Liver (tissue), 9 donors: ENCODE data around the gene SEC31B. TPM values are rescaled to one million over a fixed set of nuclear protein-coding genes. Genes with fewer than 3 reads are reported as not detected.

Source experiments
- DNase-seq: peaks from one replicate; pipeline ENCODE4 v3.0.0-alpha.2; 2017; ENCODE audit warnings: low spot score
- H3K27ac ChIP-seq, 2 donors: one replicate each; pipeline ENCODE4 v1.7.0; 2013; ENCODE audit warnings: inconsistent platforms in 2 of 2, low read length in 2 of 2, control low read depth in 1 of 2, low read depth in 1 of 2, mild to moderate bottlenecking in 1 of 2
- H3K27me3 ChIP-seq, 4 donors: one replicate each; pipeline versions ENCODE4 v1.6.1 to v1.7.0; 2013; ENCODE audit warnings: low read length in 3 of 4, inconsistent platforms in 1 of 4, mild to moderate bottlenecking in 1 of 4, moderate library complexity in 1 of 4; ENCODE audit not compliant: control insufficient read depth in 4 of 4, insufficient read depth in 4 of 4
- H3K36me3 ChIP-seq, 4 donors: one replicate each; pipeline versions ENCODE4 v1.6.1 to v1.7.0; 2013; ENCODE audit warnings: low read length in 3 of 4, mild to moderate bottlenecking in 3 of 4, low read depth in 1 of 4, moderate library complexity in 1 of 4; ENCODE audit not compliant: control insufficient read depth in 4 of 4, insufficient read depth in 3 of 4
- H3K4me1 ChIP-seq, 4 donors: one replicate each; pipeline versions ENCODE4 v1.6.1 to v1.7.0; 2013; ENCODE audit warnings: low read length in 3 of 4, mild to moderate bottlenecking in 3 of 4, moderate library complexity in 1 of 4; ENCODE audit not compliant: control insufficient read depth in 4 of 4, insufficient read depth in 4 of 4
- H3K4me3 ChIP-seq, 3 donors: one replicate each; pipeline versions ENCODE4 v1.6.1 to v1.7.0; 2013; ENCODE audit warnings: low read length in 3 of 3, control low read depth in 1 of 3, low read depth in 1 of 3, mild to moderate bottlenecking in 1 of 3
- H3K9ac ChIP-seq, 2 donors: one replicate each; pipeline ENCODE4 v1.7.0; 2013; ENCODE audit warnings: low read length in 2 of 2, mild to moderate bottlenecking in 2 of 2, moderate library complexity in 2 of 2, control low read depth in 1 of 2, low read depth in 1 of 2
- H3K9me3 ChIP-seq, 4 donors: one replicate each; pipeline versions ENCODE4 v1.6.1 to v1.7.0; 2013; ENCODE audit warnings: low read length in 3 of 4; ENCODE audit not compliant: control insufficient read depth in 4 of 4
- EGR1 ChIP-seq, 2 donors: IDR thresholded peaks; 2 replicates each; pipeline ENCODE4 v1.6.1; 2016 to 2018; ENCODE audit warnings: antibody characterized with exemption in 2 of 2, low read depth in 2 of 2
- FOXA1 ChIP-seq: IDR thresholded peaks from 2 replicates; pipeline ENCODE4 v1.6.1; 2016; ENCODE audit warnings: antibody characterized with exemption
- FOXA2 ChIP-seq: IDR thresholded peaks from 2 replicates; pipeline ENCODE4 v1.6.1; 2016; ENCODE audit warnings: antibody characterized with exemption
- GABPA ChIP-seq, 2 donors: IDR thresholded peaks in 1 of 2; conservative IDR thresholded peaks in 1 of 2; 2 replicates each; pipeline ENCODE4 v1.6.1; 2016; ENCODE audit warnings: antibody characterized with exemption in 2 of 2, mild to moderate bottlenecking in 1 of 2, moderate library complexity in 1 of 2
- HNF4A ChIP-seq, 2 donors: conservative IDR thresholded peaks; 2 replicates each; pipeline ENCODE4 v1.6.1; 2016; ENCODE audit warnings: antibody characterized with exemption in 2 of 2, mild to moderate bottlenecking in 2 of 2
- HNF4G ChIP-seq: IDR thresholded peaks from 2 replicates; pipeline ENCODE4 v1.6.1; 2016; ENCODE audit warnings: antibody characterized with exemption
- JUND ChIP-seq, 2 donors: IDR thresholded peaks; 2 replicates each; pipeline ENCODE4 v1.6.1; 2016; ENCODE audit warnings: antibody characterized with exemption in 2 of 2
- NR2F2 ChIP-seq: IDR thresholded peaks from 2 replicates; pipeline ENCODE4 v1.6.1; 2016; ENCODE audit warnings: antibody characterized with exemption
- RAD21 ChIP-seq, 2 donors: IDR thresholded peaks; 2 replicates each; pipeline ENCODE4 v1.6.1; 2016; ENCODE audit warnings: antibody characterized with exemption in 2 of 2, mild to moderate bottlenecking in 2 of 2
- RXRA ChIP-seq, 2 donors: IDR thresholded peaks; 2 replicates each; pipeline ENCODE4 v1.6.1; 2017 to 2018; ENCODE audit warnings: antibody characterized with exemption in 2 of 2, mild to moderate bottlenecking in 1 of 2
- TAF1 ChIP-seq: conservative IDR thresholded peaks from 2 replicates; pipeline ENCODE4 v1.6.1; 2016; ENCODE audit warnings: antibody characterized with exemption, mild to moderate bottlenecking
- YY1 ChIP-seq: IDR thresholded peaks from 2 replicates; pipeline ENCODE4 v1.6.1; 2016; ENCODE audit warnings: antibody characterized with exemption, mild to moderate bottlenecking
- WGBS: extraction: QIAGEN DNeasy Blood & Tissue Kit; methylation state at CpG from one replicate; pipeline ENCODE4 v1.1.7; 2013; 5-methylcytosine and 5-hydroxymethylcytosine counted together
- polyA plus RNA-seq, 2 donors: library from polyadenylated mRNA; stranded (reverse) in 1 of 2; unstranded in 1 of 2; fragments of 200-250 nt in 1 of 2; fragments of >200 nt in 1 of 2; fragmentation: Nextera tagmentation in 1 of 2; extraction: Ambion mirVana in 1 of 2; gene quantifications; one replicate each; pipeline versions ENCODE4 v1.2.1 to v1.2.3, GENCODE V29; 2013 to 2015
- total RNA-seq, 2 donors: library from RNA; depleted of rRNA; stranded (reverse); fragments of >200 nt; gene quantifications; one replicate each; pipeline ENCODE4 v1.2.3, GENCODE V29; 2014
- TF ChIP-seq, protein P1 (sequence below): IDR thresholded peaks from 2 replicates; pipeline ENCODE4 v1.6.1; 2016; ENCODE audit warnings: antibody characterized with exemption
- TF ChIP-seq, protein P2 (sequence below): fragments of 150-350 bp; IDR thresholded peaks from 2 replicates; pipeline ENCODE4 v1.5.1; 2017; ENCODE audit warnings: improper control_type of control experiment, low read depth, low read length; ENCODE audit not compliant: missing input control
- TF ChIP-seq, protein P3 (sequence below): IDR thresholded peaks from 2 replicates; pipeline ENCODE4 v1.6.1; 2016; ENCODE audit warnings: antibody characterized with exemption
- donor health status: healthy.
- donor health status: healthy.
- donor health status: healthy.
- donor health status: healthy.
- donor health status: healthy.

SEC31B gene
- total and polyA plus RNA-seq, 4 donors = 1.3 to 6.6 (median 3.8) TPM

DNA sequence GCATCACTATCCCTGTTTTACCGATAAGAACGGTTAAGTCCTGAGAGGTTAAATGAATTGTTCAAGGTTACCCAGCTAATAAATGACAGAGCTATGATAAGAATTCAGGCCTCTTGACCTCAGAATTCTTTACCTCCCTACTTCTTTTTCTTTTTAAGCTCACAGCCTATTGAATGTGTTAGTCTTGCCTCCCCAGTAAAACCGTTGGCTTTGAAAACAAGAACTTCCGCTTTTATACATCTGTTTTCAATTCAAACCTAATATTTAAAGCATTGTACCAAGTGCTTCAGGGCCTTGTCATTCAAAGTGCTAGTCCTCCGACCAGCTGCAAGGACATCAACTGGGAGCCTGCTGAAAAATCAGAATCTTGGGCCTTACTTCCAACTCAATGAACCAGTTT, 15.6 kb downstream of the SEC31B start:
- no peaks in the 10 kb centered on the region for H3K4me1 ChIP-seq
- no peaks in the 10 kb centered on the region for H3K9me3 ChIP-seq
- H3K27ac ChIP-seq = no peak overlapping the region
- TF ChIP-seq TAF1 = no peak
- TF ChIP-seq GABPA (IDR thresholded peaks at IDR 0.05 in 1 of 2, conservative IDR thresholded peaks at IDR 0.05 in 1 of 2) = no peak
- no peak for TF ChIP-seq RAD21 (IDR thresholded peaks at IDR 0.05)
- TF ChIP-seq, protein P1, sequence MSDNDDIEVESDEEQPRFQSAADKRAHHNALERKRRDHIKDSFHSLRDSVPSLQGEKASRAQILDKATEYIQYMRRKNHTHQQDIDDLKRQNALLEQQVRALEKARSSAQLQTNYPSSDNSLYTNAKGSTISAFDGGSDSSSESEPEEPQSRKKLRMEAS = no peak
- TF ChIP-seq EGR1 (IDR thresholded peaks at IDR 0.05; ENCODE audit: low read depth in 2 of 2) = no peak
- TF ChIP-seq YY1 = no peak
- TF ChIP-seq FOXA1 = no peak
- TF ChIP-seq RXRA (IDR thresholded peaks at IDR 0.05) = no peak
- TF ChIP-seq HNF4A (conservative IDR thresholded peaks at IDR 0.05) = no peak
- TF ChIP-seq NR2F2 = no peak
- TF ChIP-seq FOXA2 = no peak
- TF ChIP-seq JUND (IDR thresholded peaks at IDR 0.05) = no peak
- no peak overlapping the region for H3K9ac ChIP-seq
- peaks cover 3 to 29% (median 17%) of the 10 kb centered on the region in 4 donors for H3K36me3 ChIP-seq
- H3K4me3 ChIP-seq = no peak overlapping the region
- WGBS = 90% methylated on average over 5 of the region's 5 CpGs
- no peaks in the 10 kb centered on the region for H3K27me3 ChIP-seq
- no peak for DNase-seq

DNA sequence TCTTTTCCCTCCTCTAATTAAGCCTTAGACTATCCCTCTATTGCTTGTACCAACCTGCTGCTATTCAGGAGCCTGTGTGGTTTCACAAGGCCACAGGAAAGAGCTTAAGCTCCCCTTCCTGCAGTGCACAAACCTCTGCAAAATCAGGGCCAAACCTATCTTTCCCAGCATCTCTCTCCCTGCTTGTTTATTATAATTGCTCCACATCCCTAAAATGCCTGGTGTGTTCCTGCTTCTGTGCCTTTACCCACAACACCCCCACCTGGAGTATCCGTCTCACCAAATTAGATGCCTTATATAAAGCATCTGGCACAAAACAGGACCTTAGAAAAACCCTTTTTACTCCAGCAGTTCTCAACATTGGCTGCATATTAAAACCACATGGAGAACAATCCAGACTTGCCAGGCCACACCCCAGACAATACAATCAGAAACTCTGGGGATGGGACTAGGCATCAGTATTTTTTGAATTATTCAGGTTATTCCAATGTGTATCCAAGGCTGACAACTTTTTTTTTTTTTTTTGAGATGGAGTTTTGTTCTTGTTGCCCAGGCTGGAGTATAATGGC, 16.7 kb downstream of the SEC31B start:
- Histone ChIP-seq H3K9me3 (no peaks in the 10 kb centered on the region), H3K27ac (no peak overlapping the region), H3K9ac (no peak overlapping the region), H3K4me1 (no peaks in the 10 kb centered on the region), H3K36me3 (peaks cover 3 to 34% (median 18%) of the 10 kb centered on the region in 4 donors), H3K27me3 (no peaks in the 10 kb centered on the region), H3K4me3 (no peak overlapping the region)
- TF ChIP-seq, protein P1 = no peak
- TF ChIP-seq RAD21 (IDR thresholded peaks at IDR 0.05) = no peak
- TF ChIP-seq HNF4G = no peak
- no peak for TF ChIP-seq RXRA (IDR thresholded peaks at IDR 0.05)
- TF ChIP-seq EGR1 (IDR thresholded peaks at IDR 0.05; ENCODE audit: low read depth in 2 of 2) = no peak
- no peak for TF ChIP-seq NR2F2
- TF ChIP-seq, protein P2, sequence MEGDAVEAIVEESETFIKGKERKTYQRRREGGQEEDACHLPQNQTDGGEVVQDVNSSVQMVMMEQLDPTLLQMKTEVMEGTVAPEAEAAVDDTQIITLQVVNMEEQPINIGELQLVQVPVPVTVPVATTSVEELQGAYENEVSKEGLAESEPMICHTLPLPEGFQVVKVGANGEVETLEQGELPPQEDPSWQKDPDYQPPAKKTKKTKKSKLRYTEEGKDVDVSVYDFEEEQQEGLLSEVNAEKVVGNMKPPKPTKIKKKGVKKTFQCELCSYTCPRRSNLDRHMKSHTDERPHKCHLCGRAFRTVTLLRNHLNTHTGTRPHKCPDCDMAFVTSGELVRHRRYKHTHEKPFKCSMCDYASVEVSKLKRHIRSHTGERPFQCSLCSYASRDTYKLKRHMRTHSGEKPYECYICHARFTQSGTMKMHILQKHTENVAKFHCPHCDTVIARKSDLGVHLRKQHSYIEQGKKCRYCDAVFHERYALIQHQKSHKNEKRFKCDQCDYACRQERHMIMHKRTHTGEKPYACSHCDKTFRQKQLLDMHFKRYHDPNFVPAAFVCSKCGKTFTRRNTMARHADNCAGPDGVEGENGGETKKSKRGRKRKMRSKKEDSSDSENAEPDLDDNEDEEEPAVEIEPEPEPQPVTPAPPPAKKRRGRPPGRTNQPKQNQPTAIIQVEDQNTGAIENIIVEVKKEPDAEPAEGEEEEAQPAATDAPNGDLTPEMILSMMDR = no peak
- TF ChIP-seq TAF1 = no peak
- TF ChIP-seq JUND (IDR thresholded peaks at IDR 0.05) = no peak
- TF ChIP-seq YY1 = no peak
- TF ChIP-seq, protein P3, sequence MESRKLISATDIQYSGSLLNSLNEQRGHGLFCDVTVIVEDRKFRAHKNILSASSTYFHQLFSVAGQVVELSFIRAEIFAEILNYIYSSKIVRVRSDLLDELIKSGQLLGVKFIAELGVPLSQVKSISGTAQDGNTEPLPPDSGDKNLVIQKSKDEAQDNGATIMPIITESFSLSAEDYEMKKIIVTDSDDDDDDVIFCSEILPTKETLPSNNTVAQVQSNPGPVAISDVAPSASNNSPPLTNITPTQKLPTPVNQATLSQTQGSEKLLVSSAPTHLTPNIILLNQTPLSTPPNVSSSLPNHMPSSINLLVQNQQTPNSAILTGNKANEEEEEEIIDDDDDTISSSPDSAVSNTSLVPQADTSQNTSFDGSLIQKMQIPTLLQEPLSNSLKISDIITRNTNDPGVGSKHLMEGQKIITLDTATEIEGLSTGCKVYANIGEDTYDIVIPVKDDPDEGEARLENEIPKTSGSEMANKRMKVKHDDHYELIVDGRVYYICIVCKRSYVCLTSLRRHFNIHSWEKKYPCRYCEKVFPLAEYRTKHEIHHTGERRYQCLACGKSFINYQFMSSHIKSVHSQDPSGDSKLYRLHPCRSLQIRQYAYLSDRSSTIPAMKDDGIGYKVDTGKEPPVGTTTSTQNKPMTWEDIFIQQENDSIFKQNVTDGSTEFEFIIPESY = no peak
- WGBS = 98% methylated on average over 1 of the region's 1 CpG
- DNase-seq = no peak
